HG03558 (cell line): ENCODE results near the gene NFATC3.

ENCODE experiments used
- ATAC-seq: cut with Tn5 transposase; IDR thresholded peaks from one replicate; pipeline ENCODE4 v1.9.1; 2021; ENCODE audit warnings: moderate number of reproducible peaks; ENCODE audit not compliant: unreplicated experiment; ENCODE audit errors: extremely low read depth

Gene NFATC3

DNA sequence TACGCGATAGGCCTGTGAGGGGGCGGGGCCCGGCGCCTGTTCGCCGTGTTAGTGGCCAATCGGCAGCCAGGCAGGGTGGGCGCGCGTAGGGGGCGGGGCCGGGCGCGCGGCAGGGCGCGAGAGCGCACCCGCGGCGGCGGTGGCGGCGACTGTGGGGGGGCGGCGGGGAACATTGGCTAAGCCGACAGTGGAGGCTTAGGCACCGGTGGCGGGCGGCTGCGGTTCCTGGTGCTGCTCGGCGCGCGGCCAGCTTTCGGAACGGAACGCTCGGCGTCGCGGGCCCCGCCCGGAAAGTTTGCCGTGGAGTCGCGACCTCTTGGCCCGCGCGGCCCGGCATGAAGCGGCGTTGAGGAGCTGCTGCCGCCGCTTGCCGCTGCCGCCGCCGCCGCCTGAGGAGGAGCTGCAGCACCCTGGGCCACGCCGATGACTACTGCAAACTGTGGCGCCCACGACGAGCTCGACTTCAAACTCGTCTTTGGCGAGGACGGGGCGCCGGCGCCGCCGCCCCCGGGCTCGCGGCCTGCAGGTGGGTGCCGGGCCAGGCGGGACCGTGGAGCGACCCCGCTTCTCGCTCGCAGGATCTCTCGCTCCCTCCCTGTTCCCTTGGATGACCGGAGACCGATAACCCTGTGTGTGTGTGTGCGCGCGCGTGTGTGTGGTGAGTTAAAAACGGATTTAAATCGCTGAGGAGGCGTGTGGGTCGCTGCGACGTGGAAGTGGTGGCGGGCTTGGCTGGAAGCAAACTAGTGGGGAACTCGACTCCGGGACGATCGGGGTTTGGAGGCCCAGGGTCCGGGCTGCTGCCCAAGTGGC is at the start of gene NFATC3:
Gene NFATC3 (plus strand): TSS at position 112 of the 813 bp plus-strand sequence. CDS start 312 bp downstream, at position 424.
- peak; percentile 20 for ATAC-seq

GRCh38 chr16:68037841-68038597 is 47.2 kb upstream of the NFATC3 start:
- ATAC-seq, result no peak

DNA sequence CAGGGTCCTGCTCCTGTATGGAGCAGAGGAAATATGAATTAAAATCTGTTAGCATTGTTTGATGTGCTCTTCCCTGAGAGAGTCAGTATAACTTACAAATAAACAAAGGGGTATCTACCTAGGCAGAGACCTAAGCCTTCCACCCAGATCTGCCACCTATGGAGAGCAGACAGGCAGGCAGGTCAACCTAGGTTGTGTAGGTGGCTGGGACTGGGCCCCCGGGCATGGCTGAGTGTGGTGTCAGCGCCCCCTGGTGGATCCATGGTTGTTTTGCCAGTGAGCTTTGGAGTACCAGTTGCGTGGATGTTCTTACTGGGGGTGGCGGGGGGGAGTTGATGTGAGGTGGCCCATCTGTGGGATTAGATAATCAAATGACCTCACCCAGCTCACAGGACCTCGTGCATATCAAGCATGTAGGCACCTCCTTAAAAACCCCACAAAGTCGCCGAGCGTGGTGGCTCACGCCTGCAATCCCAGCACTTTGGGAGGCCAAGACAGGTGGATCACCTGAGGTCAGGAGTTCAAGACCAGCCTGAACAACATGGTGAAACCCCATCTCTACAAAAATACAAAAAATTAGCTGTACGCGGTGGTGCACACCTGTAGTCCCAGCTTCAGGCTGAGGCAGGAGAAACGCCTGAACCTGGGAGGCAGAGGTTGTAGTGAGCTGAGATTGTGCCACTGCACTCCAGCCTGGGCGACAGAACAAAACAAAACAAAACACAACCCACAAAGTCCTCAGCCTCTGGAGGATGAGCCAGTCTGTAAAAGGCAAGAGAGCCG is 44.5 kb upstream of the NFATC3 start:
- no peak for ATAC-seq

- ATAC-seq, result no peak
Measured at GRCh38 chr16:68041783-68042182, 43.4 kb upstream of the NFATC3 start.

- ATAC-seq, result no peak
Measured at GRCh38 chr16:68046106-68046505, 39.1 kb upstream of the NFATC3 start.

- ATAC-seq, result no peak
Measured at GRCh38 chr16:68047987-68048386, 37.2 kb upstream of the NFATC3 start.

DNA sequence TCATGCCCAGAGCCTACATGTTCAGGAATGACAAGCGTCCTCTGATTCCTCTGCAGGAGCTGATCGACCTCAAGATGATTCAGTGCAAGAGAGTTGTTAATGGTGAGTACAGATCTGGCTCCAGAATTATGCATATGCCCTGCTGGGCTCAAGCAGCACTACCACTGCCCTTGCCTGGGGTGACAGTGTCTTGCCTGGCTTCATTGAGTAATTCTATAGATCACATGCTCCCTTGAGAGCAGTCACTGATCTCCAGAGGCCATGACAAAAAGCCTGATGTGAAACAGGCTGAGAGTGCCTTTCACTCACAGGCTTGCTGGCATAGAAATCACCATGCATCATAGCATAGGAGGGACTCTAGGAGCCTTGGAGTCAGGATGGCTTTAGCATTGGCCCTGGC is 35.7 kb upstream of the NFATC3 start:
- no peak for ATAC-seq

DNA sequence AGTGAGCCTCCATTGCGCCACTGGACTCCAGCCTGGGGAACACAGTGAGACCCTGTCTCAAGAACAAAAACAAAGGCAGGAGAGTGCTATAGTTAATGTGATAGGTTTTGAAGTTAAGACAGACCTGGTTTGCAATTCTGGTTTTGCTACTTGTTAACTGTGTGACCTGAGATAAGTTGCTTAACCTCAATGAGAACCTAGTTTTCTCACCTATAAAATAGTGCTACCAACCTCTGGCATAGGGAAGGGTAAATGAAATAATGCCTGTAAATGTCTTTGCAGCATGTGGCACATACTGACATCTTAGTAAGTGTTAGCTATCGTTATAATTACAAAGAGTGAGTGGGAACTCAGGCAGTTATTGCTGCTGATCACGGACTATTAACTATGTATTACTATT is 29.8 kb upstream of the NFATC3 start:
- ATAC-seq, result no peak

DNA sequence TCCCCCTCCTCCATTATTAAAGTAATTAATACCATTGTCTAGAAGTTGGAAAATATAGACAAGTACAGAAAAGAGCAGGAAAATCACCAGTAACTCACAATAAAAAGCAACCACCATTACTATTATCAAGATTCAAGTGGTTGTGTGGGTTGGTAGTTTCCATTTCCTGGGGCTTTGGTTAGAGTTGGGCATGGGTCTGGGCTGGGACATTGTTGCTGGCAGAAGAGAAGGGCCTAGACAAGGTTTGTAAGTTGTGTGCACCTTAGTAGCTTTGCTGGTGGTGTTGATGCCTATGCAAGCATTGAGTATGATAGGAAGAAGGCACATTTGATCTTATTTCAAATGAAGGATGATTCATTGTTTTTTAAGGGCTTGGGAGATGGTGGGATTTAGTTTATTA is 25.4 kb upstream of the NFATC3 start:
- ATAC-seq, result no peak

DNA sequence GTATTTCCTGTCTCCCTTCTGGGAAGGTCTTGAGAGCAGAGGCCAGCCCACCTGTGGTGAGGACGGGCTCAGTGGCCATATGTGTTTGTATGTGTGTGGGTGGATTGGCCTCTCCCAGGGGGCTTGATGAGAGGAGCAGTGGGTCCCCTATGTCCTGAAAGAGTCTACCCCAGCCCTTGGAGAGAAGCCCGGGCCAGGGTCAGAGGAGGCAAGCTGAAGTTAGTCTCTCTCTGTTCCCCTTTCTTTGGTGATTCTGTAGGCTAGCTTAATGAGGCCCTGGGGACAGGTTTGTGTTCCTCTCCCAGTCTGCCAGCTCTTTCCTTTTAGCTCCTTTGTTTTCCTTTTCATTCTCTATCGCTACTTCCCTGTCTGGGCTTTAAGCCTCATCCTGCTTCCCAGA is 23.8 kb upstream of the NFATC3 start:
- no peak for ATAC-seq

DNA sequence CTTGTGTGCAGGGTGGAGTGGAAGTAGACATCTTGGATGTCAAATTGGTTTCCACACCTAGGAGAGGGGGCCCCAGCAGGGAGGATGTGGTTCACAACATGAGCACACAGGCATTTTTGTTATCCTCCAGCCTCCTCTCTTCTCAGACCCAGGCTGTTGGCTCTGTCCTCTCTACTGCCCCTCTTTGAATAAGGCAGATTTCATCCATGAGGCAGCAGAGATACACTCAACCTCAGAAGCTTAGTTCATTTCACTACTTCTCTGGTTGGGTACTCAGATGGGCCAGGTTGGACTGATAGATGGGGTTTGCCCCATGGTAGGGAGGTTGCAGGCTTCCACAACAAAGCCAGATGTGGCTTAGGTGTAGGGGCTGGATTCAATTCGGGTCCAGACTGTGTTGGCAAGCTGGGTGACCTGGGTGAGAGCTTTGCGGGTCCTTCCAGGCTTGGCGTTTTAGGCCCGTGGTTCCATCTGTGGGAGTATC is 22.2 kb upstream of the NFATC3 start:
- no peak for ATAC-seq

DNA sequence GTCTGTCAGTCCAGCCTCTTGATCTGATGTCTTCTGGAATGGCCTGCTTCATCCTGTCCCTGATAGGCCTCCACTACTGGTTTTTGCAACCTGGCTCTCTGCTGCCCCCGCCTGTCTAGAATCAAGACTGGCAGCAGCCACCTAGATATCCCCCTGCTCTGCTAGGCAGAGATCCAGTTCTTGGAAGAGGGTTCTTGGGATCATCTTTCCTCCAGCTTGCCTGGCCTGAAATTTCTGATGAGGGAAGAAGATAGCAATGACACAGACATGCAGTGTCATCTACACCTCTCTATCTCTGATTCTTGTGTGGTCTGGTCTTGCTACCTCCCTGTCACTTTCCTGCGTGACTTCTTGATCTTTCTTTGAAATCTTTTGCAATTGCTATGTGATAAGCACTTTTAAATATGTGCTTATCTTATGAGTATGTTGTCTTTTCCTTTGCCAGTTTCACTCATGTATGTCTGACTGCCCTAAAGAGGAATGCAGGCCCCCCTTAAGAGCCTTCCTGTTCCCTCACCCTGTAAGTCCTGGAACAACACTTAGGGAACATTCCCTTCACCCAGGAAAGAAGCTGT is 20.3 kb upstream of the NFATC3 start:
- ATAC-seq, result no peak

- no peak for ATAC-seq
Measured at GRCh38 chr16:68065716-68066305, 19.4 kb upstream of the NFATC3 start.

GRCh38 chr16:68066763-68067162 is 18.4 kb upstream of the NFATC3 start:
- no peak for ATAC-seq

- no peak for ATAC-seq
Measured at GRCh38 chr16:68068926-68069325, 16.2 kb upstream of the NFATC3 start.

GRCh38 chr16:68069511-68070248 is 15.5 kb upstream of the NFATC3 start:
- ATAC-seq, result no peak

GRCh38 chr16:68070249-68070730 is 14.9 kb upstream of the NFATC3 start:
- no peak for ATAC-seq

- ATAC-seq, result no peak
Measured at GRCh38 chr16:68070806-68071517, 14.2 kb upstream of the NFATC3 start.

GRCh38 chr16:68071518-68071901 is 13.7 kb upstream of the NFATC3 start:
- no peak for ATAC-seq
